Upper lobe of left lung (tissue), 4 donors: ENCODE data around the gene ABHD4.

ENCODE experiments used
- CTCF ChIP-seq, 6 experiments: fragments of 450-650 bp in 4 of 6; fragments of 200-600 bp in 2 of 6; sonication (generic) in 2 of 6; IDR thresholded peaks; one replicate each; pipeline ENCODE4 v1.5.1; 2016 to 2019; ENCODE audit warnings: antibody characterized with exemption in 6 of 6
- EP300 ChIP-seq, 4 donors: sonication (generic); formaldehyde crosslinking; IDR thresholded peaks; one replicate each; pipeline ENCODE4 v1.5.1; 2017; ENCODE audit warnings: antibody characterized with exemption in 4 of 4, control low read depth in 2 of 4
- POLR2A ChIP-seq, 4 donors: fragments of 450-650 bp; IDR thresholded peaks; one replicate each; pipeline ENCODE4 v1.5.1; 2016 to 2017; ENCODE audit warnings: antibody characterized with exemption in 4 of 4, mild to moderate bottlenecking in 2 of 4
- POLR2AphosphoS5 ChIP-seq, 2 donors: sonication (generic); formaldehyde crosslinking; IDR thresholded peaks; one replicate each; pipeline ENCODE4 v1.5.1; 2017; ENCODE audit warnings: antibody characterized with exemption in 2 of 2

GRCh38 chr14:22651586-22651985 lies 53.5 kb downstream of the ABHD4 start:
- TF ChIP-seq CTCF (IDR thresholded peaks at IDR 0.05) = no peak
- no peak for TF ChIP-seq POLR2A (IDR thresholded peaks at IDR 0.05)
- no peak for TF ChIP-seq POLR2AphosphoS5 (IDR thresholded peaks at IDR 0.05)
- no peak for TF ChIP-seq EP300 (IDR thresholded peaks at IDR 0.05)
